ENCODE measurements around the gene DSG3. TPM values are rescaled to one million over a fixed set of nuclear protein-coding genes. Genes with fewer than 3 reads are reported as not detected.

Gene DSG3
- total and polyA plus RNA-seq, 2 of the 13 experiments (the other 11 are each of a cell fraction or from before 2014, with no cell fraction given): not detected

GRCh38 chr18:31497404-31497835, 49.9 kb downstream of the DSG3 start (continued):
- TF ChIP-seq RXRA (CRISPR knock-in tag; IDR thresholded peaks at IDR 0.05) (0 out of 2 replicates have a peak, but pooled peaks have one; percentile 15), HNRNPLL (IDR thresholded peaks at IDR 0.05; ENCODE audit: low read depth, low read length, poor library complexity, severe bottlenecking) (peak; percentile 61), ZFP82 (CRISPR knock-in tag; IDR thresholded peaks at IDR 0.05; ENCODE audit: borderline replicate concordance) (no peak), PITX1 (CRISPR knock-in tag; IDR thresholded peaks at IDR 0.05) (peak; percentile 82; the same call in 1 of the 2 replicates), ZNF121 (CRISPR knock-in tag; IDR thresholded peaks at IDR 0.05) (0 out of 2 replicates have a peak, but pooled peaks have one; percentile 4), MXD1 (CRISPR knock-in tag; IDR thresholded peaks at IDR 0.05) (peak; percentile 20; the same call in 1 of the 2 replicates), NFATC3 (CRISPR knock-in tag; IDR thresholded peaks at IDR 0.05) (no peak), ZNF24 (IDR thresholded peaks at IDR 0.05) (no peak), ZNF546 (CRISPR knock-in tag; conservative IDR thresholded peaks at IDR 0.05) (no peak), CSRNP1 (CRISPR knock-in tag; IDR thresholded peaks at IDR 0.05) (0 out of 2 replicates have a peak, but pooled peaks have one; percentile 22), MAZ (IDR thresholded peaks at IDR 0.05; ENCODE audit: borderline replicate concordance, low read depth, low read length) (no peak), MAZ (CRISPR knock-in tag; IDR thresholded peaks at IDR 0.05; ENCODE audit: low read depth) (peak; percentile 88), BRD4 (CRISPR knock-in tag; IDR thresholded peaks at IDR 0.05) (peak; percentile 64; the same call in 1 of the 2 replicates), ZNF354B (CRISPR knock-in tag; IDR thresholded peaks at IDR 0.05) (no peak), POGZ (CRISPR knock-in tag; IDR thresholded peaks at IDR 0.05) (peak; percentile 65; the same call in 1 of the 2 replicates), ZSCAN20 (CRISPR knock-in tag; IDR thresholded peaks at IDR 0.05; ENCODE audit: borderline replicate concordance) (peak; percentile 10; the same call in 1 of the 2 replicates), RXRB (CRISPR knock-in tag; IDR thresholded peaks at IDR 0.05; ENCODE audit: borderline replicate concordance) (0 out of 2 replicates have a peak, but pooled peaks have one; percentile 18), BCL6 (CRISPR knock-in tag; IDR thresholded peaks at IDR 0.05) (0 out of 2 replicates have a peak, but pooled peaks have one; percentile 6)
- TF ChIP-seq, protein P1, sequence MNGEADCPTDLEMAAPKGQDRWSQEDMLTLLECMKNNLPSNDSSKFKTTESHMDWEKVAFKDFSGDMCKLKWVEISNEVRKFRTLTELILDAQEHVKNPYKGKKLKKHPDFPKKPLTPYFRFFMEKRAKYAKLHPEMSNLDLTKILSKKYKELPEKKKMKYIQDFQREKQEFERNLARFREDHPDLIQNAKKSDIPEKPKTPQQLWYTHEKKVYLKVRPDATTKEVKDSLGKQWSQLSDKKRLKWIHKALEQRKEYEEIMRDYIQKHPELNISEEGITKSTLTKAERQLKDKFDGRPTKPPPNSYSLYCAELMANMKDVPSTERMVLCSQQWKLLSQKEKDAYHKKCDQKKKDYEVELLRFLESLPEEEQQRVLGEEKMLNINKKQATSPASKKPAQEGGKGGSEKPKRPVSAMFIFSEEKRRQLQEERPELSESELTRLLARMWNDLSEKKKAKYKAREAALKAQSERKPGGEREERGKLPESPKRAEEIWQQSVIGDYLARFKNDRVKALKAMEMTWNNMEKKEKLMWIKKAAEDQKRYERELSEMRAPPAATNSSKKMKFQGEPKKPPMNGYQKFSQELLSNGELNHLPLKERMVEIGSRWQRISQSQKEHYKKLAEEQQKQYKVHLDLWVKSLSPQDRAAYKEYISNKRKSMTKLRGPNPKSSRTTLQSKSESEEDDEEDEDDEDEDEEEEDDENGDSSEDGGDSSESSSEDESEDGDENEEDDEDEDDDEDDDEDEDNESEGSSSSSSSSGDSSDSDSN (CRISPR knock-in tag; IDR thresholded peaks at IDR 0.05): peak; percentile 70; the same call in 1 of the 2 replicates
- TF ChIP-seq, protein P2, sequence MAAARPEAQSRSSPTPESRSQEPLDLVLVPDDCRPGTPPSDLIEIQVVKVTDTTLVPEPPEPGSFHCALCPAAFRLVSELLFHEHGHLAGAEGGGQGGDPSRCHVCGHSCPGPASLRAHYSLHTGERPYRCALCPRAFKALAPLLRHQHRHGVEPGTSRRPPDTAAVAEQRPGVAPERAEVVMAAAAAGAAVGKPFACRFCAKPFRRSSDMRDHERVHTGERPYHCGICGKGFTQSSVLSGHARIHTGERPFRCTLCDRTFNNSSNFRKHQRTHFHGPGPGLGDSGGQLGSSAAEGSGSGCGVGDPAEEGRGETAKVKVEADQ (CRISPR knock-in tag; IDR thresholded peaks at IDR 0.05; ENCODE audit: borderline replicate concordance): no peak
- TF ChIP-seq, protein P3, sequence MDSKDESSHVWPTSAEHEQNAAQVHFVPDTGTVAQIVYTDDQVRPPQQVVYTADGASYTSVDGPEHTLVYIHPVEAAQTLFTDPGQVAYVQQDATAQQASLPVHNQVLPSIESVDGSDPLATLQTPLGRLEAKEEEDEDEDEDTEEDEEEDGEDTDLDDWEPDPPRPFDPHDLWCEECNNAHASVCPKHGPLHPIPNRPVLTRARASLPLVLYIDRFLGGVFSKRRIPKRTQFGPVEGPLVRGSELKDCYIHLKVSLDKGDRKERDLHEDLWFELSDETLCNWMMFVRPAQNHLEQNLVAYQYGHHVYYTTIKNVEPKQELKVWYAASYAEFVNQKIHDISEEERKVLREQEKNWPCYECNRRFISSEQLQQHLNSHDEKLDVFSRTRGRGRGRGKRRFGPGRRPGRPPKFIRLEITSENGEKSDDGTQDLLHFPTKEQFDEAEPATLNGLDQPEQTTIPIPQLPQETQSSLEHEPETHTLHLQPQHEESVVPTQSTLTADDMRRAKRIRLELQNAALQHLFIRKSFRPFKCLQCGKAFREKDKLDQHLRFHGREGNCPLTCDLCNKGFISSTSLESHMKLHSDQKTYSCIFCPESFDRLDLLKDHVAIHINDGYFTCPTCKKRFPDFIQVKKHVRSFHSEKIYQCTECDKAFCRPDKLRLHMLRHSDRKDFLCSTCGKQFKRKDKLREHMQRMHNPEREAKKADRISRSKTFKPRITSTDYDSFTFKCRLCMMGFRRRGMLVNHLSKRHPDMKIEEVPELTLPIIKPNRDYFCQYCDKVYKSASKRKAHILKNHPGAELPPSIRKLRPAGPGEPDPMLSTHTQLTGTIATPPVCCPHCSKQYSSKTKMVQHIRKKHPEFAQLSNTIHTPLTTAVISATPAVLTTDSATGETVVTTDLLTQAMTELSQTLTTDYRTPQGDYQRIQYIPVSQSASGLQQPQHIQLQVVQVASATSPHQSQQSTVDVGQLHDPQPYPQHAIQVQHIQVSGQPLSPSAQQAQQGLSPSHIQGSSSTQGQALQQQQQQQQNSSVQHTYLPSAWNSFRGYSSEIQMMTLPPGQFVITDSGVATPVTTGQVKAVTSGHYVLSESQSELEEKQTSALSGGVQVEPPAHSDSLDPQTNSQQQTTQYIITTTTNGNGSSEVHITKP (CRISPR knock-in tag; IDR thresholded peaks at IDR 0.05; ENCODE audit: low read depth): 0 out of 2 replicates have a peak, but pooled peaks have one; percentile 19
